DMS79 (cell line): ENCODE measurements around the gene FAM107B.
"Not testable (repeated sequence)": the region's sequence is repeated elsewhere in the genome, so short reads cannot be mapped to it uniquely, and the experiment has no call there.

Source experiments
- DNase-seq: peaks from one replicate; lab custom pipeline; 2025; lab: John Stamatoyannopoulos, UW

FAM107B gene

DNA sequence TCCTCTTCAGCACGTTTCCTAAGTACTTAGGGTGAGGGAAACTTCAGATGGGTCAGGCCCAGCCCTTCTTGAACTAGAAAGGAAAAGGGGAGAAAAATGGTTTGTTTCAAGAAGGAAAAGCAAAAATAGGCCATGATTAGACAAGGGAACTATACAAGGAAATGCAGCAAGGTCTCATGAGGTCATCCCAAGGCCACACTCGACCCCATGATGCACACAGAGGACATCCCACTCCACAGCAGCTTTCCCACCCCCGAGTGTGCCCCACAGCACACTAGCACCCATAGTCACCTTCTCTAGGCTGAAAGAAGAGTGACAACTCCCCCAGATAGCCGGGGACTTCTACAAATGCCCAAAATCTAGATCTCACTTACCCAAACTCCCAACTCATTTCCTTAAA, 173.4 kb downstream of the FAM107B start:
- DNase-seq, result no peak

DNA sequence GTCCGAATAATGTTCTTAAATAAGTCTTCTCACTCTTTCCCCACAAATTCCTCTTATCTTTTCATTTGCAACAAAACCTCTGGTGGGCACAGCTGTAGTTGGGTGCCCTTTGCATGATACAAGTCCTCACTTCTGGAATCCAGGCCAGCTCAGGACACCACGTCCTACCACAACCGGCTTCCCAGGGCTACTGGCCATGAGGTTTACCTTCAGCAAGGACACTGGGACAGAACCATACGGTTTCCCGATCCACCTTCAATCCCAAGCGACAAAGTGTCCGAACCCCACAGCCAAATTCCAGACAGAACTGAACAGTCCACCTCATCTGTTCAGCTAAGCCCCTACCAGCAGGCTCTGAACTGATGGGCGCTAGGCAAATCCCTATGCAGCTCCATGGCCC, 174.6 kb downstream of the FAM107B start:
- DNase-seq, result no peak

DNA sequence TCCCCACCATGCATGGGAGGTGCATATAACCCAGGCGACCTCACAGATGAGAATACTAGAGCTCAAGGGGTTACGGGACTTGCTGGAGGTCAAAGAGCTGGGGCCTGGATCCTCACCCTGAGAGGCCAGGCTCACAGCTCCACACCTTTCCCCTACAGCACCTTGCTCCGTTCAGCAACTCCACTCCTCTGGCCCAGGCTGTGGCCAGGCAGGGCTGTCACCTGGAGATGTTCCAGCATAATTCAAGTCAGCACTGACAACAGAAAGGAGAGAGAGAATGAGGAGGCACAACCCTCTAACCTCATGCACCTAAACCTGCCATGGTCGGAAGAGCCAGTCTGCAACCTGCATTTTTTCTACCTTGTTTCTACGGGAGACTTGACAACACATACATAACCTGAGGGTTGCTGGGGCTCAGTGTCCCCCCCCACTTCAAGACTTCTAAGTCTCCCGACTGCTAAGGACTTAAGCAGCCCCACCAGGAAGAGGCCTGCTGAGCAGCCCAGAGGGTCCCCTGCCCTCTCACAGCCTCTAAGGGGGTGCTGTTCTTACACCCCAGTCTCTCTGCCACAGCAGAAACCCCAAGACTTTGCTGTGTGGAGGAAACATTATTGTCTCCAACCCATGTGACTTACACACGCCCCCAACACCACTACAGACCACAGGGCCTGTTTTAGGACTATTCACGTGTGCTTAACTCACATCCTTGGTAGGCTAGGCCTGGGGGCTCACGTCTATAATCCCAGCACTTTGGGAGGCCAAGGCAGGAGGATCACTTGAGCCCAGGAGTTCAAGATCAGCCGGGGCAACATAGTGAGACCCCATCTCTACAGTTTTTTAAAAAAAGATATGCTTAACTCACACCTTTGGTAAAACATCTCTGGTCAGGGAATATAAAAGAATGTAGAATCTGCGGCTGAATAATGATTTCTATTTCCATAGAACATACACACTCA, 175.6 kb downstream of the FAM107B start:
- DNase-seq, result no peak

DNA sequence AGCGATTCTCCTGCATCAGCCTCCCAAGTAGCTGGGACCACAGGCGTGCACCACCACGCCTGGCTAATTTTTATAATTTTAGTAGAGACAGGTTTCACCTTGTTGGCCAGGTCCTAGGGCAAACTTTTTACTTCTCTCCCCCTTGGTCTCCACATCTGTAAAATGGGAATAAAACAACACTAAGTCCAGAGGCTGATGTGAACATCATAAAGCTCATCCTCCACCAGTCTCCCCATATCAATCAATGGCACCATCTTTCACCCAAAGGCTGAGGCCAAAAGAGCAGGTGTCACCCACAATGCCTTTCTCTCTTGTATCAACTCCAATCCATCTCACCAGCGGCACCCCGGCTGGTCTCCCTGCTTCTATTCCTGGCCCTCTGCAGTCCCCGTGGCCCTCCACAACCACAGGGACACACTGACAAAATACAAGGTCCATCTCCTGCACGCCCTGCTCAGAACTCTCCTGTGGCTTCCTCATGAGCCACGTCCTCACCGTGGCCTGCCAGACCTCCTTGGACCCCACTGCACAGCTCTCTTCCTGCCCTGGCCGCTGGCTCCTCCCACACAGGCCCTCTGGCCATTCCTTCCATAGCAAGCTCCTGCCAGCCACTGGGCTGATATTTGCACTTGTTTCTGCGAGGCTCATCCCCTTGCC, 179.0 kb downstream of the FAM107B start:
- no peak for DNase-seq

DNA sequence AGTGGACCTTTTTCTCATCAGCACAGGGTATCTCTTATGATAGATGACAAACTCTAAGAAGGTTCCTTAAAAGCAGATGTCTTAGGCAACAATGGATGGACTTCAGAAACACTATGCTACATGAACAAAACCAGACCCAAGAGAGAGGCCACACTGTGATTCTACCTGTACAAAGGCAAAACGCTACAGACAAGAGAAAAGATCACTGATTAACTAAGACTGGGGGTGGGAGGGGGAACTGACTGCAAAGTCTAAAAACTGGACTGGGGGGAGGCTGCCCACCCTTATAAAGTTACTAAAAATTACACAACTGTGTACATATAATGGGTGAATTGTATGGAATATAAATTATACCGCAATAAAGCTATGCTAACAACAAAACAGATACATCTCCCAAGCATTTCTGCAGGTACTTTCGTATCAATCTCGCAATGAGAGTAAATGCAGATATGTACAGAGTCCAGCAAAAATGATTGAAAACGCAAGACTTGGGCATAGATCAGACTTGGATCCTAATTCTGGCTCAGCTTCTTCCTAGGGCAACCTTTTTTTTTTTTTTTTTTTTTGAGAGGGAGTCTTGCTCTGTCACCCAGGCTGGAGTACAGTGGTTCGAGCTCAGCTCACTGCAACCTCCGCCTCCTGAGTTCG, 179.7 kb downstream of the FAM107B start:
- no peak for DNase-seq

DNA sequence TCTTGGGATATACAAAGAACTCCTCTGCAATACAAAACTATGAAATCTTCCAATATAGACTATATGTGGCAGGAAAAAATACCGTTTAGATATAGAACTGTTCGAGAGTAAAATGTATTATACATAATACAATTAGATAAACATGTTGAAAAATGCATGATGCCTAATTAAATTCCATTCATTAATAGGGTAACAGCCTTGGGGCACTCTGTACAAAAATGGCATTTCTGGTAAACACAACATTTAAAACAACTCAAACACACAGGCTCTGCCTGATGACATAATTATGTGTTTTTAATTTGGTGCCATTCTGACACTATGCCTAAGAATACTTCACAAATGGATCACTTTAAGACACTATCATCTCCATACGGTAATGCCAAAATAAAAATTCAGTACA, 180.9 kb downstream of the FAM107B start:
- DNase-seq, result no peak

DNA sequence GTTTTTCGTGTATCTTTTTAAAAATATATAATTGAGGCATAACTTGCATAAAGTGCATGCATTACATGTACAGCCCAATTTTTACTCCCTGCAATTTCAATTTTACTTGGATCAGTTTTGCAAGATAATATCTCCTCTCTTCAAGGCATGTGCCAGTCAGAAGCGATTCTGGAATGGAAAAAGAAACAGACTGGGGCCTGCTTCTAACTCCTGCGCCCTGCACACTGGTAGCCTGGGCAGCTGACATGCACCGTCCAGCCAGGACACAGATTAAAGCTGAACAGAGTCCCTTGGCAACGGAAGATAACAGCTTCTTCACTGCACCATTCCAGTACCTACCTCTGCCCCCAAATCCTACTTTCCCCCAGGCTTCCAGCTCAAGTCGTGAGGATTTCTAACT, 182.1 kb downstream of the FAM107B start:
- DNase-seq, result no peak

DNA sequence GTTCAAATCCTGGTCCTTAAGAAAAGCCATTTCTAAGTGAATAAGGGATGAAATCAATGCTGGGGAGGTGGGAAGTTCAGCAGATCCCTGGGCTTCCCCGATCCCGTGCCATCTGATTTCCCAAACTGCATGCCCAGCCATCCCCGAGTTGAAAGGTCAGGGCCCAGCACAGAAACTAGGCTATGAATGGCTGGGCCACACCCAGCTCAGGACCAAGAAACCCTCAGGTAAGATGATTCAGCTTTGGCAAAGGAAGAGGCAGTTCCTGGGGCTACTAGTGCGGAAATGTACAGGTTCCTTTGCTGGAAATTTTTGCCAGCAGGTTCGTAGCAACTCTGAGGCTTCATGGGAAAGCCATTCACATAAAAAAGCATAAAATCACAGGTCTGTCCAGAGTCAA, 182.7 kb downstream of the FAM107B start:
- no peak for DNase-seq

DNA sequence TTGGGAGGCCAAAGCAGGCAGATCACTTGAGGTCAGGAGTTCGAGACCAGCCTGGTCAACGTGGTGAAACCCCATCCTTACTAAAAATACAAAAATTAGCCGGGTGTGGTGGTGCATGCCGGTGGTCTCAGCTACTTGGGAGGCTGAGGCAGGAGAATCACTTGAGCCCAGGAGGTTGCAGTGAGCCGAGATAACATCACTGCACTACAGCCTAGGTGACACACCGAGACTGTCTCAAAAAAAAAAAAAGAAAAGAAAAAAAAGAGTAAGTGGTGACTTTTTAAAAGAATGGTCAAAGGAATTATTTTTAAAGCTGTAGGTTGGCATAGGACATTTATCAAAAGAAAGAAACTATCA, 185.8 kb downstream of the FAM107B start:
- not testable (repeated sequence) for DNase-seq

DNA sequence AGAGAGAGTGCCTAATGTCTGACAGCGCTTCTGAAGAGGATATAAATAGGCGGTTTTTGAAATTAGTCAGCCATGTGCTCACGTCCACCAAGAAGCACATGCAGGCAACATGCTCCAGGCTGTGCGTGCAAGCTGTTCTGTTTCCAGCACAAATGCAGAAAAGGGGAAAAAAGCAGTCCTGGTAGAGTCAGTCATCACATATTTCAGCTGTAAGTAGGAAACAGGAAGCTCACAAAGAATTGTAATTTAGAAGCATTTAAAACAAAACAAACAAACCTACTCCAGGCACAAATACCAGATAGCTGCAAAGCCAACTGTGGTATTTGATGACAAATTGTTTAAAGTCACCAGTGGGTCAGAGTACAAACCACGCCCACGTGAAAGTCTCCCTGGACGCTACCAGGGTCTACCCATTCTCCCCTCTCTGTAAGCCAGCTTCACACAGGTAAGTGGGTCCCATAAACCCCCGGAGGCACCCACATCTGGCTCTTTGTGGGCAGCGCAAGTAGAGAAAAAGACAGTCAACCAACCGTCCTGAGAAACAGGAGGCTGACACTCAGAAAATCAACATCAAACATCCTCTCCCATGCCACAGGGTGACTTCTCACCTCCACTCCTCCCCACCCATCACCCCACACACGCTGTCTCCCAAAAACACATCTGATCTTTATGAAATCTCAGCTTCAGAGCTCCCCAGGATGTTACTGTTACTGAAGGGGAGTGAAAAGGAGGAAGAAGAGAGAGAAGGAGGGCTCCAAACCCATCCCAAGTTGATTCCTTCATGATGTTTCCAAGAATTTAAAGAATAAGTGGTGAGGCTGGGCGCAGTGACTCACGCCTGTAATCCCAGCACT, 186.4 kb downstream of the FAM107B start:
- no peak for DNase-seq

DNA sequence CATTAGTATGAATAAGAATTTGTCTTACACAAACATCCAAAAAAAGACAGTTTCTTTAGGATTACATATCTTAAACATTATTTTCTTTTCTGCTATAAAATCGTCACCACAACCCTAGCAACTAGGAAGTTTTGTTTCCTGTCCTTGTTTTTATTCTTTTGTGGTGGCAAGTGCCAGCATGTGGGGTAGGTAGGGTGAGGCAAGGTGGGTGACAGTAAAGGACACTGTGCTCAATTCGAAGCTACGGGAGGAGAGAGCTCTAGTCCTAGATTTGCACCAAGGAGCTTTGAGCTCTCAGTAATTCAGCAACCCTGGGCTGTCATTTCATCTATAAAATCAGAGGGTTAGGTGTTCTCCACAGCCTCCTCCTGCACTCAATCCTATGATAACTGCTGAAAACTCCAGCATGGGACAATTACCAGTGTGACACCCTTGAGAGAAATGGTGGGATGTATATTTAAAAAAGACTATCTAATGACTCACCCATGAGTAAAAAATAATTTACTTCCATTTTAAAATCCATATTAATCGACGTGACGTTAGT, 187.1 kb downstream of the FAM107B start:
- no peak for DNase-seq

DNA sequence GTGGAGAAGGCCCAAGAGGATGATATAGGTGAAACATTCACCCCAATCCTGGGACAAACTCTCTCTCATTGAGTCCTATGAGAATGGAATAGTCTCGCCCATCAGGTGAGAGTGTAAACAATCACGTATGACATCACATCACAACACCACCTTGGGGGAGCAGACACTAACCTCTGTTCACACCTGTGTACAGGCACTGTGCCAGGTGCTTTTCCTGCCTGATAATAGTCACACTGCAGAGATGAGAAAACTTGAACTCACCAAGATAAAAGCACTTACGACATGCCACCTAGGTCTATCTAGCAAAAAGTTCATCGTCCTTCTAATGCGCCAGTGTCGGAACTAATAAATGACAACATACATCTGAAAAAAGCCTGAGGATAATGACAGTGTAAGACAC, 187.8 kb downstream of the FAM107B start:
- DNase-seq, result no peak

DNA sequence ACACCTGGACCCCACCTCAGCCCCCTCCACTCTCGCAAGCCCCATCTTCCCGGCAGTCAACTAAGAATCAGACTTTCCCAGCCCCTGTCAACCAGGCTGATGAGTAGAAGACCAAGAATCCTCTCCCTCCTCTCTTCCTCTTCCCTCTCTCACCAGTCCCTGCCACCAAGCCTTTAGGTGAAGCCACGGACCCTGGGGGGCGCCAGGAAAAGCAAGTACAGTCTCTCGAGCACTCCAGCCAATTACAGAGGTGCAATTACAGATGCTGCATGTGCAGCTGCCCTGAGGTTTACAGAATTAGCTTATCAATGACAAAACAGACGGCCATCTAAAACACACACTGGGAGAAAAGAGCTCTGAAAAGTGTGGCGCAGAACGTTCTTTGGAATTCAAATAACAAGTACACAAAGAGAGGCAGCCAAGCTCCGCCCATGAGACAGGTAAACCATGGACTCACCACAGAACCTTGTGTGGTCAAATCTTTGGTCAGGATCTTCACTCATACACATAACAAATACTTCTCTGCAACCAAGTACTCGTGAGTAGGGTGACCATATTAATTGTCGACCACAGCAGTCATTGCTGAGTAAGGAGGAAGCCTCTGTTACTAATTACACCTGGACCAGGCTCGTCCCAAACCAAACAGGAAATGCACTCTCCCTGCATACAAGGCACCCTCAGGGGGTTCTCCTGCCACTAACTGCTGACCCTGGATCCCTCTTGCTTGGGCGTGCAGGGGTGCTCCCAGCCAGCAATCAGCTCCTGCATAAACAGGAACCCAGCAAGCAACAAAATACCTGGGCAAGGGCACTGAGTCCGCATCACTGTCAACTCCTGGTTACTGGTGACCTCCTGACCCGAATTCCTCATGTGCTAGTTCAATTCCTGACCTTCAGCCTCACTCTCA, 189.2 kb downstream of the FAM107B start:
- no peak for DNase-seq

DNA sequence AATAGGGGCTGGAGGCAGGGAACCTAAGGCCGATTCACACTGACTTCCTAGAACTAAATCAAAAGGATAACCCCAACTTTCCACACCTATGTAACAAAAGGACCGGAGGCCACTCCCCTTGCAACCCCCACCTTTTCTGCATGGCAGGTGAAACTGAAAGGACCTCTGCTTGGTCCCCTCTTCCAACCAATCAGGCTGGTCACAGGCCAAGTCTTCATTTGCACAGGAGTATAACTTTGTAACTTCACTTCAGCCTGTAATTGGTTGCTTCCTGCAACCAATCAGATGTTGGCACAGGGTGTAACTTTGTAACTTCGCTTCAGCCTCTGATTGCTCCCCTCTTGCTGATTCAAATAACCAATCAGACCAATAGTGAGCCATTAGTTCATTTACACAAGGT, 190.0 kb downstream of the FAM107B start:
- DNase-seq, result no peak

DNA sequence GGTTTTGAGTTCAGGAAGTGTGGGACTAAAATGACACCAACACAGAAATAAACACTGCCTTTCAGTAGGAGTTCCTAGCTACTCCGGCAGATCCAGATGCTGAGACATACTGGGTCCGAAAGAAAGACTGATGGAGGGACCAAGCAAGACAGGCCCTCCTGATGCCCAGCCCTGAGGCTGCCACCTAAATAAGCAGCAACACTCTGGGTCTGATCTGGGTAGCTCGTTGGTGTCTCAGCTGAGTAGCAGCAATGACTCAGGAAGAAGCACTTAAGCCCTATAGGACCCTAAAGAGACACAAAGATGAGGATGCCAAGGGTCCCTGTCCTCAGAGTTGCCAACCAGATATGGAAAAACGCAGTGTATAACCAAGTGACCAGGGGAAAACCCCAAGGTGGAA, 190.7 kb downstream of the FAM107B start:
- DNase-seq, result no peak

DNA sequence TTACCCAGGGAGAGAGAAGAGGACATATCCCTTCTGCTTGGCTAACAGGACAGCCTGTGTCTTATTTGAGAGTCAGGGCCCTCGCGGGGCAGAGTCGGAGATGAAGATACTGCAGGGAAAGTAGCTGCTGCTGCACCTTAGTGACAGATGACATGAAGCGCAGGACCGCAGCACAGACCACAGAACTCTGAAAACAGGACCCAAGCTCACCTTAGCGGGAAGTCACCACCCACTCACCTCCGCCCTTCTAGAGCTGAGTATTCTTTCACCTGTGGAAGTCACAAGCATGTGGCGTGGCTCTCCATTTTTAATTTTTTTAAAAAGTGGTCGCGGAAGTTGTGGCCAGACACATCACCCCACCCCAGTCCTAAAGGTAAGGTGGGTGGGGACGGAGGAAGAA, 191.4 kb downstream of the FAM107B start:
- DNase-seq, result no peak

DNA sequence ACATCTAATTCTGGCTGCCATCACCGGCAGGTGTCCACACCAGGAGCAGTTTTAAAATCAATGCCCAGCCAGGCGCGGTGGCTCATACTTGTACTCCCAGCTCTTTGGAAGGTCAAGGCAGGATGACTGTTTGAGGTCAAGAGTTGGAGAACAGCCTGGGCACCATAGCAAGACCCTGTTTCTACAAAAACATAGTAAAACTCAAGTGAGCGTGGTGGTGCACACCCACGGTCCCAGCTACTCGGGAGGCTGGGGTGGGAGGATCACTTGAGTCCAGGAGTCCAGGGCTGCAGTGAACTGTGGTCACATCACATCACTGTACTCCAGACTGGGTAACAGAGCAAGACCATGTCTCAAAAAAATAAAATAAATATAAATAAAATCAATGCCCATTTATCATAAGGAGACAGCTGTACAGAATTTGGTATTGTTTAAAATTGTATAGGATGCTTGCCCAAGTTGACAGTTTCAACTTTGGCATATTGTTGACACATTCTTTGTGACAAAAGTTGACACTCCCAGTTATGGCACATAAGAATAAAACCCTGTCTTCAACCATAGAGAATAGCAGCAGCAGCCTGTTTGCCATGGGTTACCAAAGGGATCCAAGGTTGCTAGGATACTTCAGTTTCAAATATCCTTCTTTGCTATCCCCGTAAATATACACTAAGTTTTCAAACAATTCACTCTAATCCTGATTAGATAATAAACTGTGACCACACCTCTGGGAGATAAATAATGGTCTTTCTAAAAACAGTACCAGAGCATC, 193.0 kb downstream of the FAM107B start:
- DNase-seq, result no peak

DNA sequence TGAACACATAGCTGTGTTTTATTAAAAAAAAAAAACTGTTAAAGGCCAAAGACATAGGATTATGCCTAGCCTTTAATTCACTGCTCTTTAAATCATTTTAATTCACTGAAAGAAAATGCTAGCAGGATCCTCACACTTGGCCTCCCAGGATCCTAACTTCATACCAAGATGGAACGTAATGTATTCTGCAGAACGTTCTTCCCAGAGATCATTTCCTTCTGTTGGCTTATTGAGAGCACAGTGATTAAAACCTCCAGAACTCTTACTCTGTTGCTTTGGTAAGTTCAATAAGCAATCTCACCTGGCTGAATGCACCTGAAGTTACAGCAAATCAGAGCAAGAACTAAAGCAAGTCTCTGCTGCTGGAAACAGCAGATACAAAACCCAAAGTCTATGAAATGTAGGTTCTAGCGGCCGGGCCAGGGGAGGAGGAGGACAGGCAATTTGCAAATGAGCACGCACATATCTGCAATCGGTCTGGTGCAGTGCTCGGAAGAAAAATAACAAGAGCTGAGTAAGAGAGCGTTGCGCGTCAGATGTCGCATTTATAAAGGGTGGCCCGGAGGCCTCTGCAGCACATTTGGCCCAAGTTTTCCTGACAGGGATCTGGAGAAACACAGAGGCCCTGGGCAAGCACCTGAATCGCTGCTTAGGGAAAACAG, 193.9 kb downstream of the FAM107B start:
- no peak for DNase-seq

DNA sequence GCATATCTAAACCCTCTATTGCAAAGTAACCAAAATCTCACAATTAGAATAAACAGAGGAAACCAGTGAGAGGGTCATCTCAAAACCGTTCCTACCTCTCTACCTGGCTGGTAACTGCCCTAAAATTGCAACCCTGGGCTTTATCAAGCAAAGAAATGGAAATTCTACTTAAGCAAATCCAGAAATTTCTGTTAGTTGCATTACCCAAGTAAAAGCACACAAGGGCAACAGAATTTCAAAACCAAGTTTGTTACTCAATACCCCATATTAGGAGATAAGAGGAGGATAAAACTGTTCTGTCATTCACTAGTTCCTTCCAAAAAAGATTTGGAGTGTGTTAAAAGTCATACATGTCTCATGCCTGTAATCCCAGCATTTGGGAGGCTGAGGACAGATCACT, 195.3 kb downstream of the FAM107B start:
- DNase-seq, result no peak
